ENCODE data around the gene PHACTR2.

GRCh38 chr6:143845033-143845432 lies 167.3 kb downstream of the PHACTR2 start:
- no peak for TF ChIP-seq CTCF (conservative IDR thresholded peaks at IDR 0.05)
- TF ChIP-seq EZH2 (IDR thresholded peaks at IDR 0.05; ENCODE audit: low read depth) = no peak
